TTC549 (cell line): ENCODE measurements around the gene DNAJC21.
"Not testable (repeated sequence)": the region's sequence is repeated elsewhere in the genome, so short reads cannot be mapped to it uniquely, and the experiment has no call there.

Experiments
- FAIRE-seq: peaks from 2 replicates; lab custom pipeline; 2012; peaks lifted over from hg19 to GRCh38; lab: Jason Lieb, UNC

Gene DNAJC21

DNA sequence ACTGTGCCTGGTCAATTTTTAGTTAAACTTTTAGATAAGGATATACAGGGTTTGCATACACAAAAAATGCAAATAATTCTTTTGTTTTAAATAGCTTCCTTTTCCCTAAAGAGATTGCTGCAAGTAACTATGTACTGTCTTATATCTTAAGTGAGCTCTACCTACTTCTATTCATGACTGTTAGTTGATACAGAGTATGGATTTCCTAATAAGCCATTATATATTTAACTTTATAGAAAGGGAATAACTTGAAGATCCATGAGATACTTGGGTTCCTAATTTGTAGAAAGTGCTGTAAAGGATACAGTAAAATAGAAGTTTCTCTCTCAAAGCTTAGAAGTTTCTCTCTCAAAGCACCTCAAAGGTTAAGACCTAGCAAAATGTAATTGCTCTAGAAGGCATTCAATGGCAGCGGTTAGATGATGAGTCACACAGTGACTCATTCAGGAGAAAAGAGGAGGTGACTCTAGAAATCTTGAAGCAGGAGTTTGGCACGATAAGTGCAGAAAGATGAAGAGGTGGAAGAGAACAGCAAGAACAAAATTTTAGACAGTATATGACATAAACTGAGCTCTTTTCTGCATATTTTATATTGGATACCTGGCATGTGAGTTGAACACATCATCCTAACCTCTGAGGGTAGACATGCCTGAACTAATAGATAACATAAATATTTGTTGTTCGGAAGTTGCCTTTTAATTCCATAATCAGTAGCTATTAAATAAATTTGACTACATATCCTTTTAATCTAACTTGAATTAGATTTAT is 5.5 kb upstream of the DNAJC21 start:
- no peak for FAIRE-seq

GRCh38 chr5:34924462-34924765 is 4.9 kb upstream of the DNAJC21 start:
- no peak for FAIRE-seq

- FAIRE-seq = no peak
Measured at GRCh38 chr5:34926318-34926888, 3.0 kb upstream of the DNAJC21 start.

DNA sequence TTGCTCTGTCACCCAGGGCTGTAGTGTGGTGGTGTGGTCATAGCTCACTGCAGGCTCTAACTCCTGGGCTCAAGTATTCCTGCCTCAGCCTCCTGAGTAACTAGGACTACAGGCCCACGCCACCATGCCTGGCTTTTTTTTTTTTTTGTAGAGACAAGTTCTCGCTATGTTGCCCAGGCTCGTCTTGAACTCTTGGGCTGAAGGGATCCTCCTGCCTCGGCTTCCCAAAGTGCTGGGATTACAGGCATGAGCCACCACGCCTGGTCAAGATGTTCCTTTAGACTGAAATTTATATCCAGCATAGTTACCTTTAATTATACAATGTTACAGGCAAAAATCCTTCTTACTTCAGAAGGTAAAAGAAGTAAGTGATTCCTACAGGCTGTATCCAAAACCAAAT is 1.6 kb upstream of the DNAJC21 start:
- no peak for FAIRE-seq

- FAIRE-seq = no peak
Measured at GRCh38 chr5:34928267-34928666, 1.1 kb upstream of the DNAJC21 start.

DNA sequence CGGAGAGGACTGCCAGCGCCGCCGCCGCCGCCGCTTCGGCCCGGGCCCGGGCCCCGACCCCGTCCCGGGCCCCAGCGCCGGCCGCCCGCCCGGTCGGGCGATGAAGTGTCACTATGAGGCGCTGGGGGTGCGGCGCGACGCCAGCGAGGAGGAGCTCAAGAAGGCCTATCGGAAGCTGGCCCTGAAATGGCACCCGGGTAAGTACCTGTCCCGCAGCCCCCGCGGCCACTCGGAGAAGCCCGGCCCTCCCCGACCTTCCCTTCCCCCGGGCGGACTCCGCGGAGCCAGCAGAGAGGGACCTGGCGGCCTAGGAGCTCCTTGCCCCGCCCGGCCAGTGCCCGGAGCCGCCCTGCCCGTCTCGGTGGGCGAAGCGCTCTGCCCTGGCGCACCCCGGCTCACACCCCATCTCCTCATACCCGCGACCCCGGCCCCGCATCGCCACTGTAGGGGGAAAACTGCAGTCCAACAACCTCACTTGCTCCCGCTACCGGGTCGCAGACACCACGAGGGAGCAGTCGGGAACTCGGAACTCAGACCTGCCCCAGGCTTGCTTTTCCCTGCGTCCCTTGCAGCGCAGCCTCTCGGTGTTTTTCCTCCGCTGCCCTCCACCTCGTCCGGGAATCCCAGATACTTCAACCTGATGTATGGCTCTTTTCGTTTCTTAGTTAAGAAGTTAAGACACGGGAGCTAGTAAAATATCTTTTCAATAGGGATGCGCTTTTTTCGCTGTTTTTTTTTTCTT is 532 bp downstream of the DNAJC21 start:
- FAIRE-seq = no peak

DNA sequence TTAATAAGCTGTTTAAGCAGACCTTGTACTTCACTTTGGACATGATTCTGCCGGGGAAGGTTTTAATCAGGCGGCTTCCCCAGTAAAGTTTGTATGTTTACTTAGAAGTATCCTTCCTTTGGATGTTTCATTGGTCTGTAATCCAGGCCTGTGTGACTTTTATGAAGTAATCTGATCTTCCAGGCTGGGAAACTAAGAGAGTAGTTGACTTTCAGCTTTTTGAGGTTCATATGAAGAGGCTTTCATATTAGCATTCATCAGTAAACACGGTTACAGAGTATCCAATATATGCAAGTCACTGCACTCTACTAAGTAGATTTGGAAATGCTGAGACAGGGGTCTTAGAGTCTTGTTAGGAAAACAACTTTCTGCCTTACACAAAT is 1.1 kb downstream of the DNAJC21 start:
- FAIRE-seq = no peak

- no peak for FAIRE-seq
Measured at GRCh38 chr5:34930870-34931269, 1.5 kb downstream of the DNAJC21 start.

- FAIRE-seq = no peak
Measured at GRCh38 chr5:34932947-34933346, 3.6 kb downstream of the DNAJC21 start.

- FAIRE-seq = no peak
Measured at GRCh38 chr5:34941936-34942335, 12.6 kb downstream of the DNAJC21 start.

DNA sequence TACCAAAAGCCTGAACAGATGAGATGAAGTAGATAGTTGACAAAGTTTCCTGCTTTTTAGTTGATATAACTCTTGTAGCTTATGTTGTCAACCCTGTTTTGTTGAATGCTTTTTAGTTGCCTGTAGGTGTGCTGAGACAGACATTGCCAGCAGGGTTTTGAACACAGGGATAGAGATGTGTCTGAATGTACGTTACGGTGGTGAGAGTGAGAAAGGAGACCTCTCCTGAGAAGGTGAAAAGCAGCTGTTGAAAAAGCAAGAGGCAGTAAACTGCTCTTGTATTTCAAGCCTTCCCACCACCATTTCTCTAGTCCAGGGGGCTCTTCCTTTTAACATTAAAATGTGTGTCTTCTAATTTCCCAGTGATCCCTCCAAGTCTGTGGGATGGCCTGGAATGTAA is 14.7 kb downstream of the DNAJC21 start:
- FAIRE-seq = no peak

DNA sequence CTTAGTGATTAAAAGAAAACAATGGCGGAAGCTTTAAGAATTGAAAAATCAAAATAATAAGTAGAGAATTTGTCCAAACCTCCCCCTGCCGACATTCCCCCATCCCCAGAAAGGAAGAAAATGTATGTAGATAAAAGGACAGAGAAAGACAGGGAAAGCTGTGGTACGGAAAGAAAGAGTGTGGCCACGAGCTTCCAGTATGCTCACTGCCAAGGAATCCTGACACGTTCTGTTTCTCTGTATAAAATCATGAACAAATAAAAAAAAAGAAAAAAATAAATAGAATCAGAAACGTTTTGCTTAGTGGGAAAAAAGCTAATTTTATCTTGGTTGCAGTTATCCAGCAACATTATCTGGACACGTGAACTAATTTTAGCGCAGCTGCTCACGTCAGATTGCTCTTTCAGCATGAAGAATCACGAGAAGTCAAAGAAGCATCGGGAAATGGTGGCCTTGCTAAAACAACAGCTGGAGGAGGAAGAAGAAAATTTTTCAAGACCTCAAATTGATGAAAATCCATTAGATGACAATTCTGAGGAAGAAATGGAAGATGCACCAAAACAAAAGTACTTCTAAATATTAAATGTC is 15.2 kb downstream of the DNAJC21 start:
- no peak for FAIRE-seq

GRCh38 chr5:34957321-34957720 is 28.0 kb downstream of the DNAJC21 start:
- FAIRE-seq = no peak

DNA sequence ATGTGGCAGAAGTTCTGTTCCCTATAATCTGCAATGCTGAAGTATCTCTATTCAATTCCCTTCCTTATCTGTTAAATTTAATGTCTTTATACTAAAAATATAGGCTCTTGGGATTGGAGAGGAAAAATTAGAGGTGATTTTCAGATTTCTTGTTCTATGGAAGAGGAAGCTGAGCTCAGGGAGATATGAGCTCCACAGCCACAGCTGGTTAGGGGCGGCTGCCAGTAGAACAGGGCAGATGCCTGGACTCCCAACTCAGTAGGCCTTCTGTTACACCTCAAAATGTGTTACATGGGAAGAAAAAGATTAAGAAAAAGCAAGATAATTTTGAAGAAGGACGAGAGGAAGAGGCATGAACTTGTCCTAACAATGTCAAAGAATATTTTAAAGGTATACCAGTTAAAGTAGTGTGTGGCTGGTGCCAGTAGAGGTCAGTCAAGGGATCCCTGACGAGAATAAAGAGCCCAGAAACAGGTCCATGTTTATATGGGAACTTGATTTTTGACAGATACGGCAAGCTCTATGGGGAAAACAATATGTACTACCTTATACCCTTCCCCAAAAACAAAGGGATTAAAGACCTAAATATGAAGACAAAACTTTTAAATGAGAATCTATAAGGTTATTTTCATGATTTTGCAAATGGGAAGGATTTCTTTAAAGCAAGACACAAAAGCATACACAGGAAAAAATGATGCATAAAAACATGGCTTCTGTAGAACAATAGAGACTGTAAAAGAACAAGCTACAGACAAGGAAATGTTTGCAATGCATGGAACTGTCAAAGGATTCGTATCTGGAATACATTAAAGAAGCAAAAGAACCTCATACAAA is 28.7 kb downstream of the DNAJC21 start:
- FAIRE-seq = no peak

DNA sequence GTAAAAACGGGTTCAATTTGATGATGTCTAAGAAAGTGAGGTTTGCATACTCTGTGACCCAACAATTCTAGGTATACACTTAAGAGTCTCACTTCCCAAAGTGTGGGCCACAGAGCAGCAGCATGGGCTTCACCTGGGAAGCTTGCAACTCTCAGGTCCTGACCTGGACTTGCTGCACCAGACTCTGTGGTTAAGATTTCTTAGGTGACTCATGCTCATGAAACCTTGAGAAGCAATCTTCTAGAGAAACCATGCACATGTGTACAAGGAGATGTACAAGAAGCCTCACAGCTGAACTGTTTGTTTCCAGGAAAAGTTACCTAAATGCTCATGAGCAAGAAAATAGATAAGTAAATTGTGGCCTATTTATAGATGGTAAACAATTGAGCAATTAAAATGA is 30.0 kb downstream of the DNAJC21 start:
- FAIRE-seq = no peak

- no peak for FAIRE-seq
Measured at GRCh38 chr5:34967540-34967939, 38.2 kb downstream of the DNAJC21 start.

- no peak for FAIRE-seq
Measured at GRCh38 chr5:34968258-34968657, 38.9 kb downstream of the DNAJC21 start.

GRCh38 chr5:34970552-34970951 is 41.2 kb downstream of the DNAJC21 start:
- FAIRE-seq = no peak

DNA sequence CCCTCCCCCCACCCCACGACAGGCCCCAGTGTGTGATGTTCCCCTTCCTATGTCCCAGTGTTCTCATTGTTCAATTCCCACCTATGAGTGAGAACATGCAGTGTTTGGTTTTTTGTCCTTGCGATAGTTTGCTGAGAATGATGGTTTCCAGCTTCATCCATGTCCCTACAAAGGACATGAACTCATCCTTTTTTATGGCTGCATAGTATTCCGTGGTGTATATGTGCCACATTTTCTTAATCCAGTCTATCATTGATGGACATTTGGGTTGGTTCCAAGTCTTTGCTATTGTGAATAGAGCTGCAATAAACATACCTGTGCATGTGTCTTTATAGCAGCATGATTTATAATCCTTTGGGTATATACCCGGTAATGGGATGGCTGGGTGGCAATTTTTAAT is 42.3 kb downstream of the DNAJC21 start:
- not testable (repeated sequence) for FAIRE-seq

- no peak for FAIRE-seq
Measured at GRCh38 chr5:34976347-34976746, 47.0 kb downstream of the DNAJC21 start.

- no peak for FAIRE-seq
Measured at GRCh38 chr5:34977934-34978613, 48.7 kb downstream of the DNAJC21 start.

- no peak for FAIRE-seq
Measured at GRCh38 chr5:34978681-34979080, 49.3 kb downstream of the DNAJC21 start.
